Ovary (tissue), 9 donors: ENCODE results near the gene SUPT6H. TPM values are rescaled to one million over a fixed set of nuclear protein-coding genes. Genes with fewer than 3 reads are reported as not detected.

Experiments used
- DNase-seq, 5 donors: peaks; one replicate each; pipeline ENCODE4 v3.0.0-alpha.2; 2019 to 2020
- H3K27ac ChIP-seq, 2 donors: fragments of 200-600 bp; one replicate each; pipeline versions ENCODE4 v1.5.1 to v1.8.0; 2019 to 2022
- H3K27me3 ChIP-seq: fragments of 200-600 bp; one replicate; pipeline ENCODE4 v1.8.0; 2022
- H3K36me3 ChIP-seq: fragments of 200-600 bp; sonication (generic); one replicate; pipeline ENCODE4 v1.5.1; 2019
- H3K4me1 ChIP-seq: one replicate; pipeline ENCODE4 v1.8.1; 2013; ENCODE audit warnings: mild to moderate bottlenecking, moderate library complexity; ENCODE audit not compliant: insufficient read depth
- H3K4me3 ChIP-seq: fragments of 200-600 bp; sonication (generic); one replicate; pipeline ENCODE4 v1.5.1; 2017
- H3K9me3 ChIP-seq, 2 donors: fragments of 200-600 bp in 1 of 2; sonication (generic) in 1 of 2; one replicate each; pipeline versions ENCODE4 v1.5.1 to v1.8.1; 2013 to 2019; ENCODE audit warnings: mild to moderate bottlenecking in 1 of 2, moderate library complexity in 1 of 2
- EP300 ChIP-seq: sonication (generic); formaldehyde crosslinking; IDR thresholded peaks from one replicate; pipeline ENCODE4 v1.6.1; 2017; ENCODE audit warnings: antibody characterized with exemption
- POLR2A ChIP-seq: fragments of 450-650 bp; IDR thresholded peaks from one replicate; pipeline ENCODE4 v1.6.1; 2017; ENCODE audit warnings: antibody characterized with exemption, mild to moderate bottlenecking, moderate library complexity
- WGBS, 3 donors: extraction: QIAGEN DNeasy Blood & Tissue Kit in 1 of 3; methylation state at CpG; one replicate each; pipeline versions ENCODE4 v1.1.5 to v1.1.7; 2013 to 2017; 5-methylcytosine and 5-hydroxymethylcytosine counted together
- intact Hi-C, 4 donors: fragments of 100-400 bp; cut with DNase I; formaldehyde crosslinking; loops; one replicate each; pipeline versions ENCODE4 v1.11.0 to v1.15.1; 2022 to 2023
- polyA plus RNA-seq, 2 donors: library from polyadenylated mRNA; stranded (reverse); fragments of 200-250 nt in 1 of 2; fragments of 350-450 nt in 1 of 2; fragmentation: Illumina TruSeq in 1 of 2; extraction: RNeasy Lipid Tissue Mini Kit (QIAGEN cat#74804) in 1 of 2; gene quantifications; one replicate each; pipeline ENCODE4 v1.2.3, GENCODE V29; 2013 to 2014
- small RNA-seq: library from RNA; depleted of rRNA; stranded (forward); fragments of <200 nt; gene quantifications from one replicate; pipeline ENCODE3, GENCODE V24; 2016
- total RNA-seq, 7 donors: library from RNA; depleted of rRNA in 2 of 7; stranded (reverse); fragments of >200 nt in 2 of 7; fragmentation: NEBNext Ultra II Directional in 3 of 7; extraction: Animal tissue kit (Norgen Biotek cat#: 25700) in 3 of 7; gene quantifications; one replicate each; pipeline versions ENCODE4 v1.1.0 to v1.2.4, GENCODE V29; 2016 to 2023
- TF ChIP-seq, protein P1 (sequence below), 3 donors: fragments of 450-650 bp in 2 of 3; fragments of 200-600 bp in 1 of 3; IDR thresholded peaks; one replicate each; pipeline versions ENCODE4 v1.5.1 to v1.8.0; 2016 to 2022; ENCODE audit warnings: antibody characterized with exemption in 3 of 3, mild to moderate bottlenecking in 1 of 3
- donor health status: DM: no; HTN: no; CAD: no; lungs with moderate emphysema.
- donor health status: DM: no; HTN: no; CAD: no.
- donor health status: Bipolar disorder and iron deficiency.
- donor health status: DM: yes; HTN: yes; CAD: no.
- donor health status: DM: no; HTN: no; CAD: no.
- donor health status: DM: yes; HTN: yes; CAD: no.

The SUPT6H gene
- total and polyA plus RNA-seq, 9 donors: 34.8 to 83.8 (median 67.2) TPM

GRCh38 chr17:28750178-28751047, 88.4 kb downstream of the SUPT6H start:
- H3K4me3 ChIP-seq: no peak overlapping the region
- H3K9me3 ChIP-seq: no peaks in the 10 kb centered on the region
- no peak overlapping the region for H3K27ac ChIP-seq
- intact Hi-C loops: loop anchor here in 2 of 4 donors (2.0 to 10.0 kb wide), 2 partner anchors 24 to 154 kb away; partner anchors contain the start of genes DHRS13 (in 1 of the 2) and TLCD1 (in 1 of the 2)
- 25 to 31% (median 27%) methylated on average over 20 of the region's 20 CpGs for WGBS, 3 donors
- peaks cover 8% of the 10 kb centered on the region for H3K4me1 ChIP-seq
- peak; percentile 89 to 95 (median 93) for DNase-seq
- no peaks in the 10 kb centered on the region for H3K36me3 ChIP-seq
- H3K27me3 ChIP-seq: no peaks in the 10 kb centered on the region
- TF ChIP-seq EP300 (no peak), POLR2A (no peak)
- TF ChIP-seq, protein P1, sequence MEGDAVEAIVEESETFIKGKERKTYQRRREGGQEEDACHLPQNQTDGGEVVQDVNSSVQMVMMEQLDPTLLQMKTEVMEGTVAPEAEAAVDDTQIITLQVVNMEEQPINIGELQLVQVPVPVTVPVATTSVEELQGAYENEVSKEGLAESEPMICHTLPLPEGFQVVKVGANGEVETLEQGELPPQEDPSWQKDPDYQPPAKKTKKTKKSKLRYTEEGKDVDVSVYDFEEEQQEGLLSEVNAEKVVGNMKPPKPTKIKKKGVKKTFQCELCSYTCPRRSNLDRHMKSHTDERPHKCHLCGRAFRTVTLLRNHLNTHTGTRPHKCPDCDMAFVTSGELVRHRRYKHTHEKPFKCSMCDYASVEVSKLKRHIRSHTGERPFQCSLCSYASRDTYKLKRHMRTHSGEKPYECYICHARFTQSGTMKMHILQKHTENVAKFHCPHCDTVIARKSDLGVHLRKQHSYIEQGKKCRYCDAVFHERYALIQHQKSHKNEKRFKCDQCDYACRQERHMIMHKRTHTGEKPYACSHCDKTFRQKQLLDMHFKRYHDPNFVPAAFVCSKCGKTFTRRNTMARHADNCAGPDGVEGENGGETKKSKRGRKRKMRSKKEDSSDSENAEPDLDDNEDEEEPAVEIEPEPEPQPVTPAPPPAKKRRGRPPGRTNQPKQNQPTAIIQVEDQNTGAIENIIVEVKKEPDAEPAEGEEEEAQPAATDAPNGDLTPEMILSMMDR (IDR thresholded peaks at IDR 0.05): peak; percentile 97 to 99 (median 98)

DNA sequence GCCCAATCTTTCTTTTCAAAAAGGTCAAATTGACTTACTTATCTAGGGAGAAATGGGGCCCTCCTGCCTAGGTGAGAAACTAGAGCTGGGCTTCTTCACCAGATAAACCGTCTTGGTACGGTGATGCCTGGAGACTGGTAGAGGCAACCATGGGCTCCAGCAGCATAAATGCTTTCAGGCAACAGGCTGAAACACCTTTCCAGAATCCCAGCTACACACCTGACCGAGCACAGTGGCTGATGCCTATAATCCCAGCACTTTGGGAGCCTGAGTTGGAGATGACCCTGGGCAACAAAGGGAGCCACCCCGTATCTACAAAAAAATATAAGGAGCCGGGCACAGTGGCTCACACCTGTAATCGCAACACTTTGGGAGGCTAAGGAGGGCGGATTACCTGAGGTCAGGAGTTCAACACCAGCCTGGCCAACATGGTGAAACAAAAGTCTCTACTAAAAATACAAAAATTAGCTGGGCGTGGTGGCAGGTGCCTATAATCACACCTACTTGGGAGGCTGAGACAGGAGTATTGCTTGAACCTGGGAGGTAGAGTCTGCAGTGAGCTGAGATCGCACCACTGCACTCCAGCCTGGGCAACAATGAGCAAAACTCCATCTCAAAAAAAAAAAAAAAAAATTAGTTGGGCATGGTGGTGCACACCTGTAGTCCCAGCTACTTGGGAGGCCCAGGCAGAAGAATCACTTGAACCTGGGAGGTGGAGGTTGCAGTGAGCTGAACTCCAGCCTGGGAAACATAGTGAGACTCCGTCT, 89.8 kb downstream of the SUPT6H start:
- Histone ChIP-seq H3K9me3 (no peaks in the 10 kb centered on the region), H3K4me1 (no peaks in the 10 kb centered on the region), H3K36me3 (no peaks in the 10 kb centered on the region), H3K27ac (no peak overlapping the region), H3K4me3 (no peak overlapping the region), H3K27me3 (no peaks in the 10 kb centered on the region)
- peak in 2 of 5 donors; percentile 3 to 19 for DNase-seq
- WGBS, 3 donors: 89 to 92% (median 91%) methylated on average over 10 of the region's 10 CpGs
- intact Hi-C loops: loop anchor here in 2 of 4 donors (2.0 to 10.0 kb wide), 2 partner anchors 25 to 153 kb away; partner anchors contain the start of genes DHRS13 (in 1 of the 2) and TLCD1 (in 1 of the 2)
- no peak for TF ChIP-seq EP300
- TF ChIP-seq, protein P1 (IDR thresholded peaks at IDR 0.05): no peak
- TF ChIP-seq POLR2A: no peak

Small RNA genes within 50 kb of the gene (small RNA-seq; reads per million reads assigned to genes)
- gene SNORD42A (not detected), gene SNORD42B (not detected), gene SNORD4A (not detected), gene SNORD4B (not detected)

Other genes starting within 250 kb of the SUPT6H start
- gene SLC13A2, start 188.6 kb upstream of the SUPT6H start, total RNA-seq: under 1 TPM in 1 of 7 donors, not detected in 6; 0.95 TPM
- gene SLC13A2, start 188.6 kb upstream of the SUPT6H start, polyA plus RNA-seq: not detected
- gene FOXN1, start 155.9 kb upstream of the SUPT6H start, total RNA-seq: not detected
- gene FOXN1, start 155.9 kb upstream of the SUPT6H start, polyA plus RNA-seq: not detected
- gene UNC119, start 109.6 kb upstream of the SUPT6H start, total RNA-seq: 10 to 100 TPM; 14.4 to 27.3 (median 19.5) TPM
- 10 to 100 TPM; 18.6 to 19.3 TPM for gene UNC119, start 109.6 kb upstream of the SUPT6H start, polyA plus RNA-seq
- gene PIGS, start 90.7 kb upstream of the SUPT6H start, total RNA-seq: 10 to 100 TPM; 16.1 to 42.2 (median 33.5) TPM
- 10 to 100 TPM; 26.6 to 64.8 TPM for gene PIGS, start 90.7 kb upstream of the SUPT6H start, polyA plus RNA-seq
- 10 to 100 TPM; 17.1 to 71.5 (median 28.4) TPM for gene ALDOC, start 85.3 kb upstream of the SUPT6H start, total RNA-seq
- 10 to 100 TPM; 25.4 to 39.1 TPM for gene ALDOC, start 85.3 kb upstream of the SUPT6H start, polyA plus RNA-seq
- gene SPAG5, start 63.2 kb upstream of the SUPT6H start, total RNA-seq: 1 to 10 TPM; 2.1 to 5.0 (median 3.3) TPM
- gene SPAG5, start 63.2 kb upstream of the SUPT6H start, polyA plus RNA-seq: 1 to 10 TPM; 2.9 to 3.8 TPM
- 10 to 100 TPM in 3 of 7 donors, 1 to 10 TPM in 4; 3.6 to 16.2 (median 7.9) TPM for gene RSKR, start 48.0 kb upstream of the SUPT6H start, total RNA-seq
- 1 to 10 TPM; 4.1 to 8.7 TPM for gene RSKR, start 48.0 kb upstream of the SUPT6H start, polyA plus RNA-seq
- 100 to 1,000 TPM in 3 of 7 donors, 10 to 100 TPM in 4; 57.2 to 148 (median 93.2) TPM for gene BLTP2, start 17.0 kb upstream of the SUPT6H start, total RNA-seq
- gene BLTP2, start 17.0 kb upstream of the SUPT6H start, polyA plus RNA-seq: 100 to 1,000 TPM in 1 of 2 donors, 10 to 100 TPM in 1; 24.9 to 100 TPM
- 10 to 100 TPM; 33.9 to 53.1 (median 46.7) TPM for gene SDF2, start 299 bp upstream of the SUPT6H start, total RNA-seq
- 100 to 1,000 TPM in 1 of 2 donors, 10 to 100 TPM in 1; 62.7 to 118 TPM for gene SDF2, start 299 bp upstream of the SUPT6H start, polyA plus RNA-seq
- gene PROCA1, start 49.7 kb downstream of the SUPT6H start, total RNA-seq: 1 to 10 TPM; 4.0 to 6.7 (median 5.0) TPM
- 1 to 10 TPM; 2.7 to 6.5 TPM for gene PROCA1, start 49.7 kb downstream of the SUPT6H start, polyA plus RNA-seq
- 100 to 1,000 TPM; 149 to 222 (median 169) TPM for gene RAB34, start 55.7 kb downstream of the SUPT6H start, total RNA-seq
- gene RAB34, start 55.7 kb downstream of the SUPT6H start, polyA plus RNA-seq: 100 to 1,000 TPM; 196 to 208 TPM
- 1,000 to 10,000 TPM; 1,369 to 3,979 (median 2,659) TPM for gene RPL23A, start 57.8 kb downstream of the SUPT6H start, total RNA-seq
- 1,000 to 10,000 TPM; 2,997 to 3,153 TPM for gene RPL23A, start 57.8 kb downstream of the SUPT6H start, polyA plus RNA-seq
- gene TLCD1, start 64.0 kb downstream of the SUPT6H start, total RNA-seq: 1 to 10 TPM in 6 of 7 donors, not detected in 1; 1.3 to 7.0 (median 1.6) TPM
- gene TLCD1, start 64.0 kb downstream of the SUPT6H start, polyA plus RNA-seq: 1 to 10 TPM in 1 of 2 donors, under 1 TPM in 1; 0.75 to 5.1 TPM
- 1 to 10 TPM; 2.3 to 8.3 (median 3.4) TPM for gene NEK8, start 66.6 kb downstream of the SUPT6H start, total RNA-seq
- gene NEK8, start 66.6 kb downstream of the SUPT6H start, polyA plus RNA-seq: 1 to 10 TPM; 1.9 to 2.2 TPM
- 10 to 100 TPM; 12.9 to 61.3 (median 18.8) TPM for gene TRAF4, start 81.8 kb downstream of the SUPT6H start, total RNA-seq
- 1 to 10 TPM; 3.5 to 7.0 TPM for gene TRAF4, start 81.8 kb downstream of the SUPT6H start, polyA plus RNA-seq
- gene FAM222B, start 180.6 kb downstream of the SUPT6H start, total RNA-seq: 10 to 100 TPM in 5 of 7 donors, 1 to 10 TPM in 2; 8.0 to 19.8 (median 17.9) TPM
- 10 to 100 TPM in 1 of 2 donors, 1 to 10 TPM in 1; 9.5 to 15.3 TPM for gene FAM222B, start 180.6 kb downstream of the SUPT6H start, polyA plus RNA-seq
- gene ERAL1, start 192.8 kb downstream of the SUPT6H start, total RNA-seq: 10 to 100 TPM; 18.8 to 33.4 (median 28.9) TPM
- 10 to 100 TPM; 28.5 to 61.9 TPM for gene ERAL1, start 192.8 kb downstream of the SUPT6H start, polyA plus RNA-seq
- gene FLOT2, start 235.5 kb downstream of the SUPT6H start, total RNA-seq: 10 to 100 TPM; 29.3 to 82.3 (median 75.0) TPM
- gene FLOT2, start 235.5 kb downstream of the SUPT6H start, polyA plus RNA-seq: 10 to 100 TPM; 39.3 to 44.7 TPM
- 10 to 100 TPM in 1 of 7 donors, 1 to 10 TPM in 6; 7.3 to 13.8 (median 8.1) TPM for gene DHRS13, start 240.9 kb downstream of the SUPT6H start, total RNA-seq
- 1 to 10 TPM; 3.7 to 5.1 TPM for gene DHRS13, start 240.9 kb downstream of the SUPT6H start, polyA plus RNA-seq